Uterus (tissue), 4 donors: ENCODE results near the gene PDLIM5. TPM values are rescaled to one million over a fixed set of nuclear protein-coding genes. Genes with fewer than 3 reads are reported as not detected.
A peak's percentile ranks its signal among the peaks of the same experiment; 100 is the strongest.

Experiments
- DNase-seq, 2 donors: peaks; one replicate each; pipeline ENCODE4 v3.0.0-alpha.2; 2019 to 2020
- H3K27ac ChIP-seq, 2 donors: fragments of 200-600 bp; sonication (generic); 1 replicate in 1 of 2; 2 replicates in 1 of 2; pipeline ENCODE4 v1.5.1; 2016 to 2018
- H3K27me3 ChIP-seq, 2 donors: fragments of 200-600 bp; sonication (generic); one replicate each; pipeline ENCODE4 v1.5.1; 2018 to 2019; ENCODE audit warnings: control low read depth in 1 of 2
- H3K36me3 ChIP-seq, 2 donors: fragments of 200-600 bp; sonication (generic); one replicate each; pipeline ENCODE4 v1.5.1; 2019; ENCODE audit warnings: control low read depth in 1 of 2
- H3K4me1 ChIP-seq, 2 donors: fragments of 200-600 bp; sonication (generic); one replicate each; pipeline ENCODE4 v1.5.1; 2018 to 2019; ENCODE audit warnings: control low read depth in 1 of 2
- H3K4me3 ChIP-seq, 2 donors: fragments of 200-600 bp; sonication (generic); 1 replicate in 1 of 2; 2 replicates in 1 of 2; pipeline ENCODE4 v1.5.1; 2018 to 2019; ENCODE audit warnings: mild to moderate bottlenecking in 1 of 2
- H3K9me3 ChIP-seq, 2 donors: fragments of 200-600 bp; sonication (generic); one replicate each; pipeline ENCODE4 v1.5.1; 2019; ENCODE audit warnings: control low read depth in 1 of 2
- CTCF ChIP-seq, 4 experiments: fragments of 200-600 bp in 2 of 4; fragments of 450-650 bp in 2 of 4; sonication (generic) in 2 of 4; IDR thresholded peaks; one replicate each; pipeline ENCODE4 v1.5.1; 2016 to 2019; ENCODE audit warnings: antibody characterized with exemption in 4 of 4, mild to moderate bottlenecking in 2 of 4, moderate library complexity in 1 of 4
- POLR2A ChIP-seq, 2 donors: fragments of 450-650 bp; IDR thresholded peaks; one replicate each; pipeline ENCODE4 v1.6.1; 2016; ENCODE audit warnings: antibody characterized with exemption in 2 of 2, mild to moderate bottlenecking in 1 of 2, moderate library complexity in 1 of 2
- intact Hi-C: fragments of 100-400 bp; cut with DNase I; formaldehyde crosslinking; loops from one replicate; pipeline ENCODE4 v1.15.1; 2023; ENCODE audit warnings: low total_unique reads
- total RNA-seq, 4 donors: library from RNA; depleted of rRNA in 3 of 4; stranded (reverse); fragments of >200 nt in 3 of 4; gene quantifications; one replicate each; pipeline versions ENCODE4 v1.1.0 to v1.2.4, GENCODE V29; 2014 to 2023
- donor health status: DM: yes; HTN: yes; CAD: no.

The PDLIM5 gene
- total RNA-seq, 4 donors from 2014 or later: 90.8 to 571 (median 351) TPM

DNA sequence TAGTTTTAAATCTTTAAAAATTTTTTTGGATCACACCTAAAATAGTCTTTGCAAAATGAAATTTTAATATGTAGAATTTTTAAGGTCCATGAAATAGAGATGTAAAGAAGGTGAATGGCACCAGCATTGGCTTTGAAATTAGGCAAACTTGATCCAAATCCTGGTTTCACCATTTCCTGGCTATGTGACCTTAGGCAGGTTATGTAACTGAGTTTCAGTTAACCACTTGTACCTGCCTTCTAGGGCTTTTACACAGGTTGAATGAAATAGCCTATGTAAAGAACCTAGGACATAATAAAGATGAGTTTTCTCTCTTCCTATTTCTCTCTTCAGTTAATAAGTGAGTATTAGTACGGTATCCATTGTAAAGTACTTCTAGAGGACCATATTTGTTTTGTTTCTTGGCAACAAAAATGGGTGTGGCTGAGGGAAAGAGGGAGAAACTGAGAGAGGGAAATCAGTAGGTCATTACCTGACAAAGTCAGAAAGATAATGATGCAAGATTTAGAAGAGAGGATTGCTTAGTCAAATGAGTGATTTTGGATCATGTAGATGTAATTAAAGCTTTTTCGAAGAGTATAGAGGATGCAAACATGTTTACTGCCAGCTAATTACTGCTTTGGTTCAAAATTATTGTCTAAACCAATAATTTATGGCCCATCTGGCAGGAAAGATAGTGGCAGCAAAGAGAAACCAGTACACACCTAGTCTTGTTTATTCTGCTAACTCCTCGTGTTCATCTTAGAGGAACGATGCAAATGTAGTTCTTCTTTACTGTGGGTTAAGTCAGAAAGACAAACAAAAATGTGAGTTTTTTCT lies 81.9 kb downstream of the PDLIM5 start:
- no peak for DNase-seq
- Histone ChIP-seq H3K36me3 (no peaks in the 10 kb centered on the region), H3K4me3 (no peak overlapping the region), H3K9me3 (no peaks in the 10 kb centered on the region), H3K4me1 (peaks cover 0 to 29% of the 10 kb centered on the region in 2 donors), H3K27ac (peak overlapping the region; percentile 88 to 99), H3K27me3 (no peaks in the 10 kb centered on the region)
- TF ChIP-seq CTCF (IDR thresholded peaks at IDR 0.05): no peak
- no peak for TF ChIP-seq POLR2A (IDR thresholded peaks at IDR 0.05)
- intact Hi-C loops: no loop called here

DNA sequence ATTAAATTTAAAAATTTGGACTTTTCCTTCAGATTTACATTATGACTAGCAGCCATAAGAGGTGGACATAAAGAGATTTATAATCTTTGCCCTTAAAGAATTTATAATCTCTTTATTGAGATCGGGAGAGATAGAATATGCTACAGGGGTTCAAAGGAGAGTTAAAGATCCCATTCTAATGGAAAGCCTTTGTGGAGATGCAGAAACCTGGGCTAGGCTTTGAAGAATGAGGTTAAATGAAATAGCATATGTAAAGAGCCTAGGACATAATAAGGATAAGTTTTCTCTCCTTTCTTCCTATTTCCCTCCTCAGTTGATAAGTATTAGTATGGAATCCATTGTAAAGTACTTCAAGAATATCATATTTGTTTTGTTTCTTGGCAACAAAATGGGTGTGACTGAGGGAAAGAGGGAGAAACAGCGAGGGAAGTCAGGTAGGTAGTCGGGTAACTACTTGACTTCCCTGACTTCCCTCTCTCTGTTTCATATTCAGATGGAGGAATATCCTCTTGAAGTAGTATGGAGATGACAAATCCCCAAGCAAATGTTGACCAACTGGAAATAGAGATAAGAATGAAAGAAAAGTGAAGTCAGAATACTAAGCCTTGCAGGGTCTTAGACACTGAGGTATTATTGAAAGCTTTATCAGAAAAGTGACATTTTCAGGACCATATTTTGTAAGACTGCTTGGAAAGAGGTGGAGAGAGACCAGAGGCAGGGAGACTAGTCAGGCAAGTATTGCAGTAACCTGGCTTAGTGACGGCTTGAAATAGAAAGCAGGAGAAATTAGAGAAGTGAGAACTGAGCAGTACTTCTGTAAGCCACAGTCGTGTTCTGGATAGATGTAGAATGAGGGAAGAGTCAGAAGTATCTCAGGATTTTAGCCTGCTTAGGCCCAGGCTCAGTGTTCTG lies 82.9 kb downstream of the PDLIM5 start:
- H3K4me3 ChIP-seq: no peak overlapping the region
- peaks cover 0 to 29% of the 10 kb centered on the region in 2 donors for H3K4me1 ChIP-seq

DNA sequence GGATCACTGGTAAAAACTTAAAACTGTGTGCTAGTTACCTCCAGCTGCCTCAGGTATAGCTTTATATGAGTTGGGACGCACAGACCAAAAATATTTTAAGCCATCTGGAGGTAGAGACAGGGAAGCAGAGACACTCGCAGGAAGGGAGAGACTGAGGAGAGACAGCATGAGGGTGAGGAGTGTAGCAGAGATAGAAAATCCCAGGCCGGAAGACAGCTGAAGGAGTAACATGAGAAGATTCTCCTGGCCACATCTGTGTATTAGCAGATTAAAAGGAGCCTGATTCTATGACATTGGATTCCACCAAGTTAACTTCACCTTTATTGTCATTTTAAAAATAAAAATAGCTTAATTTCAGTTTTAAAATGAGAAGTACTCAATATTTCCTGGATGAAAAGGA lies 84.3 kb downstream of the PDLIM5 start:
- Histone ChIP-seq H3K4me3 (no peak overlapping the region), H3K27ac (peak overlapping the region; percentile 88 to 99), H3K4me1 (peaks cover 0 to 25% of the 10 kb centered on the region in 2 donors)

More for the DNA sequence above, 82.9 kb downstream of the PDLIM5 start:
- intact Hi-C loops: no loop called here
- TF ChIP-seq CTCF (IDR thresholded peaks at IDR 0.05): no peak
- TF ChIP-seq POLR2A (IDR thresholded peaks at IDR 0.05): no peak
- no peak for DNase-seq
- Histone ChIP-seq H3K27ac (peak overlapping the region; percentile 88 to 99), H3K9me3 (no peaks in the 10 kb centered on the region), H3K36me3 (no peaks in the 10 kb centered on the region), H3K27me3 (no peaks in the 10 kb centered on the region)

DNA sequence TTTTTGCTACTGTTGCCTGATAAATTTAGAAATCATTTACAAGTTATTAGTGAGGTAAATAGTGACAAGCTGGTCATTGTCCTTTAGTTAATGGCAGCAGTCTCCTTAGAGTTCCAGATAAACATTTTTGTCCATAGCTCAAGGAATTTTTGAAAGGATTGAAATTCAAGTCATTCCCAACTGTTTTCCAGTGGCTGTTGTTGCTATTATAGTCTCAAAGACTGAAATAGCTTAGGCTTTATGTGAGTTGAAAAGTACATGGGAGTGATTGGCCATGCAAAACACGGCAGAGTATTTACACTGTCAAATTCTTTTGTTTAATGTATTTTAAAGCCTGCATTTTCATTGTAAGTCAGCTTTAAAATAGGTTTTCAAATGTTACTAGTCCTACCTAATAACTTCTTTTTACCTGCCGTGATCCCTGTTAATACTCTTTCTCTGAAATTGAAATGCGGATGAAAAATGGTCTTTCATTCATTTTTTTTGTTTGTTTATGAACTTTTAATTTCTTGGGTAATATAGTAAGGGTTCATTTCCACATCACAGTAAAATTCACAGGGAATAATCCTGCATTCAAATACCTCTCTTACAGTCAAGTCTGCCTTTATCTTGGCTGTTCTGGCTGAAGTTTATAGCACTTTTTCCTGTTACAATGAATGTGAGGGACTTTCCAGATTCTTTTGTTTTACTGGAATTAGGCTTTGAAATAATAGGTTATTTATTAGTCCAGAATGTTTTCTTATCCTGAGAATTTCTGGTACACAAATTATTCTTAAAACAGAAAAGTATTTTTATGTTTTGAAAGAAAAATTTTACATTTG lies 85.1 kb downstream of the PDLIM5 start:
- peak overlapping the region; percentile 88 to 99 for H3K27ac ChIP-seq
- H3K27me3 ChIP-seq: no peaks in the 10 kb centered on the region
- peaks cover 0 to 20% of the 10 kb centered on the region in 2 donors for H3K4me1 ChIP-seq
- no peak for DNase-seq
- no peaks in the 10 kb centered on the region for H3K9me3 ChIP-seq
- H3K4me3 ChIP-seq: no peak overlapping the region
- TF ChIP-seq POLR2A (IDR thresholded peaks at IDR 0.05): no peak
- TF ChIP-seq CTCF (IDR thresholded peaks at IDR 0.05): no peak
- H3K36me3 ChIP-seq: no peaks in the 10 kb centered on the region
- intact Hi-C loops: no loop called here

More for the DNA sequence above, 84.3 kb downstream of the PDLIM5 start:
- Histone ChIP-seq H3K27me3 (no peaks in the 10 kb centered on the region), H3K9me3 (no peaks in the 10 kb centered on the region), H3K36me3 (no peaks in the 10 kb centered on the region)
- intact Hi-C loops: no loop called here
- no peak for DNase-seq
- no peak for TF ChIP-seq CTCF (IDR thresholded peaks at IDR 0.05)
- no peak for TF ChIP-seq POLR2A (IDR thresholded peaks at IDR 0.05)
